Caco-2 (cell line): ENCODE measurements around the gene TPH2. TPM values are rescaled to one million over a fixed set of nuclear protein-coding genes. Genes with fewer than 3 reads are reported as not detected.

ENCODE experiments used
- BruUV-seq: library from RNA; stranded (reverse); fragments of 400-500 nt; replicated peaks from 2 replicates; lab custom pipeline; 2021; lab: Mats Ljungman, UMichigan
- CTCF ChIA-PET: fragments of 300-600 bp; sonication (Branson Sonifier 250); formaldehyde crosslinking; loops from one replicate; lab custom pipeline; 2022; ENCODE audit warnings: antibody characterized with exemption; lab: Charles Lee
- POLR2A ChIA-PET: fragments of 300-600 bp; sonication (Branson Sonifier 250); formaldehyde crosslinking; loops from one replicate; lab custom pipeline; 2022; ENCODE audit warnings: antibody characterized with exemption; lab: Charles Lee
- DNase-seq, 2 experiments: peaks; one replicate each; pipeline versions ENCODE4 v3.0.0 to v3.0.0-alpha.2; 2020 to 2022
- H3K27me3 ChIP-seq: replicated peaks from 2 replicates; pipeline ENCODE4 v1.6.0; 2011; ENCODE audit warnings: low read length; ENCODE audit not compliant: control insufficient read depth, insufficient read depth
- H3K36me3 ChIP-seq: 2 replicates; pipeline ENCODE4 v1.5.1; 2011; ENCODE audit warnings: low read length; ENCODE audit not compliant: control insufficient read depth, insufficient read depth
- H3K4me1 ChIP-seq: fragments of 250-450 bp; sonication (Bioruptor Pico); 2 replicates; pipeline ENCODE4 v1.5.1; 2020; ENCODE audit warnings: mild to moderate bottlenecking
- H3K4me3 ChIP-seq: 2 replicates; pipeline ENCODE4 v1.5.1; 2011; ENCODE audit warnings: low read depth, mild to moderate bottlenecking, control low read depth, low read length
- H3K9me3 ChIP-seq: fragments of 250-450 bp; sonication (Bioruptor Pico); 2 replicates; pipeline ENCODE4 v1.5.1; 2020; ENCODE audit warnings: mild to moderate bottlenecking, moderate library complexity
- H3K27ac Mint-ChIP-seq: one replicate; pipeline ENCODE4 v1.8.0; 2022; ENCODE audit warnings: mixed read lengths; ENCODE audit not compliant: unreplicated experiment
- H3K27me3 Mint-ChIP-seq: one replicate; pipeline ENCODE4 v1.8.0; 2022; ENCODE audit warnings: mixed read lengths; ENCODE audit not compliant: insufficient read depth, unreplicated experiment
- H3K36me3 Mint-ChIP-seq: one replicate; pipeline ENCODE4 v1.8.0; 2022; ENCODE audit warnings: mild to moderate bottlenecking, mixed read lengths; ENCODE audit not compliant: insufficient read depth, unreplicated experiment
- H3K4me1 Mint-ChIP-seq: one replicate; pipeline ENCODE4 v1.8.0; 2022; ENCODE audit warnings: low read depth, mixed read lengths; ENCODE audit not compliant: unreplicated experiment
- H3K4me3 Mint-ChIP-seq: one replicate; pipeline ENCODE4 v1.8.0; 2022; ENCODE audit warnings: mild to moderate bottlenecking, moderate library complexity, mixed read lengths; ENCODE audit not compliant: unreplicated experiment
- H3K9me3 Mint-ChIP-seq: one replicate; pipeline ENCODE4 v1.8.0; 2022; ENCODE audit warnings: mixed read lengths; ENCODE audit not compliant: unreplicated experiment
- CTCF ChIP-seq, 2 experiments: fragments of 200-600 bp in 1 of 2; IDR thresholded peaks; 1 replicate in 1 of 2; 2 replicates in 1 of 2; pipeline versions ENCODE4 v1.5.1 to v1.8.0; 2011 to 2022; ENCODE audit warnings: antibody characterized with exemption in 1 of 2, control low read depth in 1 of 2, inconsistent platforms in 1 of 2, low read depth in 1 of 2, low read length in 1 of 2, mild to moderate bottlenecking in 1 of 2, moderate library complexity in 1 of 2; ENCODE audit not compliant: insufficient read depth in 1 of 2, severe bottlenecking in 1 of 2, unreplicated experiment in 1 of 2
- intact Hi-C: fragments of 100-400 bp; cut with micrococcal nuclease; formaldehyde crosslinking; loops from one replicate; pipeline ENCODE4 v1.10.0; 2022; ENCODE audit not compliant: unreplicated experiment
- total RNA-seq: library from RNA; stranded (reverse); gene quantifications from 2 replicates; pipeline ENCODE4 v1.2.3, GENCODE V29; 2022

TPH2 gene
- total RNA-seq, 1 experiment from 2014 or later: not detected

- no peaks in the 10 kb centered on the region for H3K4me1 Mint-ChIP-seq
- Histone ChIP-seq H3K4me3 (no peak overlapping the region), H3K9me3 (no peaks in the 10 kb centered on the region), H3K4me1 (no peaks in the 10 kb centered on the region), H3K36me3 (no peaks in the 10 kb centered on the region), H3K27me3 (no peaks in the 10 kb centered on the region)
- H3K36me3 Mint-ChIP-seq: no peaks in the 10 kb centered on the region
- DNase-seq: peak in 1 of 2 experiments; percentile 8
- no peak overlapping the region for H3K4me3 Mint-ChIP-seq
- intact Hi-C loops: no loop called here
- no peaks in the 10 kb centered on the region for H3K9me3 Mint-ChIP-seq
- ChIA-PET POLR2A (no interaction called here), CTCF (no interaction called here)
- no peak overlapping the region for H3K27ac Mint-ChIP-seq
- TF ChIP-seq CTCF (IDR thresholded peaks at IDR 0.05; ENCODE audit: insufficient read depth in 1 of 2, low read depth in 1 of 2, low read length in 1 of 2, severe bottlenecking in 1 of 2, unreplicated experiment in 1 of 2): no peak
- peaks cover 6% of the 10 kb centered on the region for H3K27me3 Mint-ChIP-seq
- BruUV-seq: no TSS peak
These were observed 42.5 kb downstream of the TPH2 start for GRCh38 chr12:71981149-71981548.

GRCh38 chr12:71994715-71995114 is 56.1 kb downstream of the TPH2 start:
- no peaks in the 10 kb centered on the region for H3K36me3 Mint-ChIP-seq
- Histone ChIP-seq H3K4me1 (no peaks in the 10 kb centered on the region), H3K9me3 (no peaks in the 10 kb centered on the region), H3K27me3 (no peaks in the 10 kb centered on the region), H3K36me3 (no peaks in the 10 kb centered on the region), H3K4me3 (no peak overlapping the region)
- peaks cover 6% of the 10 kb centered on the region for H3K27me3 Mint-ChIP-seq
- H3K4me3 Mint-ChIP-seq: no peak overlapping the region
- BruUV-seq: no TSS peak
- peaks cover 2% of the 10 kb centered on the region for H3K4me1 Mint-ChIP-seq
- H3K27ac Mint-ChIP-seq: no peak overlapping the region
- ChIA-PET POLR2A (no interaction called here), CTCF (no interaction called here)
- no peaks in the 10 kb centered on the region for H3K9me3 Mint-ChIP-seq
- intact Hi-C loops: no loop called here
- no peak for DNase-seq
- TF ChIP-seq CTCF (IDR thresholded peaks at IDR 0.05; ENCODE audit: insufficient read depth in 1 of 2, low read depth in 1 of 2, low read length in 1 of 2, severe bottlenecking in 1 of 2, unreplicated experiment in 1 of 2): no peak

- H3K4me3 Mint-ChIP-seq: no peak overlapping the region
- H3K4me1 ChIP-seq: no peaks in the 10 kb centered on the region
- no peaks in the 10 kb centered on the region for H3K36me3 Mint-ChIP-seq
- CTCF ChIA-PET: no interaction called here
- POLR2A ChIA-PET: no interaction called here
- no peak for DNase-seq
- intact Hi-C loops: no loop called here
- H3K27ac Mint-ChIP-seq: no peak overlapping the region
- no peaks in the 10 kb centered on the region for H3K27me3 ChIP-seq
- no peaks in the 10 kb centered on the region for H3K9me3 Mint-ChIP-seq
- no peaks in the 10 kb centered on the region for H3K9me3 ChIP-seq
- no peak for TF ChIP-seq CTCF (IDR thresholded peaks at IDR 0.05; ENCODE audit: insufficient read depth in 1 of 2, low read depth in 1 of 2, low read length in 1 of 2, severe bottlenecking in 1 of 2, unreplicated experiment in 1 of 2)
- no peak overlapping the region for H3K4me3 ChIP-seq
- peaks cover 6% of the 10 kb centered on the region for H3K4me1 Mint-ChIP-seq
- H3K27me3 Mint-ChIP-seq: peaks cover 12% of the 10 kb centered on the region
- BruUV-seq: no TSS peak
- no peaks in the 10 kb centered on the region for H3K36me3 ChIP-seq
These were observed 61.1 kb downstream of the TPH2 start for GRCh38 chr12:71999795-72000194.
